Measurements from ENCODE around the gene TRPC6.

TRPC6 gene

GRCh38 chr11:101445761-101446160 lies 138.0 kb downstream of the TRPC6 start:
- Histone ChIP-seq H3K27me3 (ENCODE audit: low read length) (no peaks in the 10 kb centered on the region), H3F3A (ENCODE audit: insufficient read depth) (no peaks in the 10 kb centered on the region), H3K27ac (ENCODE audit: low read depth, low read length) (no peak overlapping the region), H3K9me2 (replicated peaks; ENCODE audit: insufficient read depth, low read length) (no peaks in the 10 kb centered on the region), H3K4me3 (ENCODE audit: insufficient read depth, low read length, poor library complexity, severe bottlenecking) (no peak overlapping the region), H3K9me3 (ENCODE audit: insufficient read depth, low read length) (no peaks in the 10 kb centered on the region), H3K36me3 (ENCODE audit: low read length) (no peaks in the 10 kb centered on the region), H3K79me2 (ENCODE audit: insufficient read depth, low read length) (no peaks in the 10 kb centered on the region), H4K20me1 (ENCODE audit: low read depth, low read length) (no peaks in the 10 kb centered on the region), H2AFZ (ENCODE audit: low read depth, low read length, severe bottlenecking) (no peak overlapping the region), H3K4me2 (ENCODE audit: low read depth, low read length, poor library complexity, severe bottlenecking) (no peak overlapping the region), H3K9ac (ENCODE audit: low read length) (no peak overlapping the region)
- TF ChIP-seq CTCF (IDR thresholded peaks at IDR 0.05; ENCODE audit: insufficient read depth, low read length, poor library complexity, severe bottlenecking) (no peak), EZH2phosphoT487 (conservative IDR thresholded peaks at IDR 0.05; ENCODE audit: low read length) (no peak)

GRCh38 chr11:101444851-101445250 lies 139.0 kb downstream of the TRPC6 start:
- Histone ChIP-seq H3F3A (ENCODE audit: insufficient read depth) (no peaks in the 10 kb centered on the region), H3K9ac (ENCODE audit: low read length) (no peak overlapping the region), H3K79me2 (ENCODE audit: insufficient read depth, low read length) (no peaks in the 10 kb centered on the region), H3K9me3 (ENCODE audit: insufficient read depth, low read length) (no peaks in the 10 kb centered on the region), H3K27me3 (ENCODE audit: low read length) (no peaks in the 10 kb centered on the region), H3K36me3 (ENCODE audit: low read length) (no peaks in the 10 kb centered on the region), H2AFZ (ENCODE audit: low read depth, low read length, severe bottlenecking) (no peak overlapping the region), H3K4me2 (ENCODE audit: low read depth, low read length, poor library complexity, severe bottlenecking) (no peak overlapping the region), H3K9me2 (replicated peaks; ENCODE audit: insufficient read depth, low read length) (no peaks in the 10 kb centered on the region), H4K20me1 (ENCODE audit: low read depth, low read length) (no peaks in the 10 kb centered on the region), H3K4me3 (ENCODE audit: insufficient read depth, low read length, poor library complexity, severe bottlenecking) (no peak overlapping the region), H3K27ac (ENCODE audit: low read depth, low read length) (no peak overlapping the region)
- TF ChIP-seq EZH2phosphoT487 (conservative IDR thresholded peaks at IDR 0.05; ENCODE audit: low read length) (no peak), CTCF (IDR thresholded peaks at IDR 0.05; ENCODE audit: insufficient read depth, low read length, poor library complexity, severe bottlenecking) (no peak)

- no peak overlapping the region for H2AFZ ChIP-seq (ENCODE audit: low read depth, low read length, severe bottlenecking)
- no peaks in the 10 kb centered on the region for H3F3A ChIP-seq (ENCODE audit: insufficient read depth)
- no peaks in the 10 kb centered on the region for H3K79me2 ChIP-seq (ENCODE audit: insufficient read depth, low read length)
- H3K27me3 ChIP-seq (ENCODE audit: low read length) = no peaks in the 10 kb centered on the region
- no peaks in the 10 kb centered on the region for H3K36me3 ChIP-seq (ENCODE audit: low read length)
- no peaks in the 10 kb centered on the region for H3K9me3 ChIP-seq (ENCODE audit: insufficient read depth, low read length)
- H4K20me1 ChIP-seq (ENCODE audit: low read depth, low read length) = no peaks in the 10 kb centered on the region
- H3K9me2 ChIP-seq (replicated peaks; ENCODE audit: insufficient read depth, low read length) = no peaks in the 10 kb centered on the region
- H3K27ac ChIP-seq (ENCODE audit: low read depth, low read length) = no peak overlapping the region
- no peak overlapping the region for H3K9ac ChIP-seq (ENCODE audit: low read length)
- no peak overlapping the region for H3K4me3 ChIP-seq (ENCODE audit: insufficient read depth, low read length, poor library complexity, severe bottlenecking)
- H3K4me2 ChIP-seq (ENCODE audit: low read depth, low read length, poor library complexity, severe bottlenecking) = no peak overlapping the region
- no peak for TF ChIP-seq EZH2phosphoT487 (conservative IDR thresholded peaks at IDR 0.05; ENCODE audit: low read length)
- TF ChIP-seq CTCF (IDR thresholded peaks at IDR 0.05; ENCODE audit: insufficient read depth, low read length, poor library complexity, severe bottlenecking) = no peak
Measured at GRCh38 chr11:101444164-101444563, 139.6 kb downstream of the TRPC6 start.
